Measurements from ENCODE around the gene TBC1D9B.

- TF ChIP-seq CTCF (IDR thresholded peaks at IDR 0.05) (no peak), TCF7 (CRISPR knock-in tag; IDR thresholded peaks at IDR 0.05; ENCODE audit: low read depth) (no peak), SP1 (CRISPR knock-in tag; conservative IDR thresholded peaks at IDR 0.05) (no peak)
Observed at GRCh38 chr5:179824745-179825112, 83.0 kb downstream of the TBC1D9B start.
